Liver (tissue), 9 donors: ENCODE data around the gene LRRC27. TPM values are rescaled to one million over a fixed set of nuclear protein-coding genes. Genes with fewer than 3 reads are reported as not detected.

Source experiments
- DNase-seq: peaks from one replicate; pipeline ENCODE4 v3.0.0-alpha.2; 2017; ENCODE audit warnings: low spot score
- H3K27ac ChIP-seq, 2 donors: one replicate each; pipeline ENCODE4 v1.7.0; 2013; ENCODE audit warnings: inconsistent platforms in 2 of 2, low read length in 2 of 2, control low read depth in 1 of 2, low read depth in 1 of 2, mild to moderate bottlenecking in 1 of 2
- H3K27me3 ChIP-seq, 4 donors: one replicate each; pipeline versions ENCODE4 v1.6.1 to v1.7.0; 2013; ENCODE audit warnings: low read length in 3 of 4, inconsistent platforms in 1 of 4, mild to moderate bottlenecking in 1 of 4, moderate library complexity in 1 of 4; ENCODE audit not compliant: control insufficient read depth in 4 of 4, insufficient read depth in 4 of 4
- H3K36me3 ChIP-seq, 4 donors: one replicate each; pipeline versions ENCODE4 v1.6.1 to v1.7.0; 2013; ENCODE audit warnings: low read length in 3 of 4, mild to moderate bottlenecking in 3 of 4, low read depth in 1 of 4, moderate library complexity in 1 of 4; ENCODE audit not compliant: control insufficient read depth in 4 of 4, insufficient read depth in 3 of 4
- H3K4me1 ChIP-seq, 4 donors: one replicate each; pipeline versions ENCODE4 v1.6.1 to v1.7.0; 2013; ENCODE audit warnings: low read length in 3 of 4, mild to moderate bottlenecking in 3 of 4, moderate library complexity in 1 of 4; ENCODE audit not compliant: control insufficient read depth in 4 of 4, insufficient read depth in 4 of 4
- H3K4me3 ChIP-seq, 3 donors: one replicate each; pipeline versions ENCODE4 v1.6.1 to v1.7.0; 2013; ENCODE audit warnings: low read length in 3 of 3, control low read depth in 1 of 3, low read depth in 1 of 3, mild to moderate bottlenecking in 1 of 3
- H3K9ac ChIP-seq, 2 donors: one replicate each; pipeline ENCODE4 v1.7.0; 2013; ENCODE audit warnings: low read length in 2 of 2, mild to moderate bottlenecking in 2 of 2, moderate library complexity in 2 of 2, control low read depth in 1 of 2, low read depth in 1 of 2
- H3K9me3 ChIP-seq, 4 donors: one replicate each; pipeline versions ENCODE4 v1.6.1 to v1.7.0; 2013; ENCODE audit warnings: low read length in 3 of 4; ENCODE audit not compliant: control insufficient read depth in 4 of 4
- EGR1 ChIP-seq, 2 donors: IDR thresholded peaks; 2 replicates each; pipeline ENCODE4 v1.6.1; 2016 to 2018; ENCODE audit warnings: antibody characterized with exemption in 2 of 2, low read depth in 2 of 2
- FOXA1 ChIP-seq: IDR thresholded peaks from 2 replicates; pipeline ENCODE4 v1.6.1; 2016; ENCODE audit warnings: antibody characterized with exemption
- FOXA2 ChIP-seq: IDR thresholded peaks from 2 replicates; pipeline ENCODE4 v1.6.1; 2016; ENCODE audit warnings: antibody characterized with exemption
- GABPA ChIP-seq, 2 donors: IDR thresholded peaks in 1 of 2; conservative IDR thresholded peaks in 1 of 2; 2 replicates each; pipeline ENCODE4 v1.6.1; 2016; ENCODE audit warnings: antibody characterized with exemption in 2 of 2, mild to moderate bottlenecking in 1 of 2, moderate library complexity in 1 of 2
- HNF4A ChIP-seq, 2 donors: conservative IDR thresholded peaks; 2 replicates each; pipeline ENCODE4 v1.6.1; 2016; ENCODE audit warnings: antibody characterized with exemption in 2 of 2, mild to moderate bottlenecking in 2 of 2
- HNF4G ChIP-seq: IDR thresholded peaks from 2 replicates; pipeline ENCODE4 v1.6.1; 2016; ENCODE audit warnings: antibody characterized with exemption
- JUND ChIP-seq, 2 donors: IDR thresholded peaks; 2 replicates each; pipeline ENCODE4 v1.6.1; 2016; ENCODE audit warnings: antibody characterized with exemption in 2 of 2
- NR2F2 ChIP-seq: IDR thresholded peaks from 2 replicates; pipeline ENCODE4 v1.6.1; 2016; ENCODE audit warnings: antibody characterized with exemption
- RAD21 ChIP-seq, 2 donors: IDR thresholded peaks; 2 replicates each; pipeline ENCODE4 v1.6.1; 2016; ENCODE audit warnings: antibody characterized with exemption in 2 of 2, mild to moderate bottlenecking in 2 of 2
- RXRA ChIP-seq, 2 donors: IDR thresholded peaks; 2 replicates each; pipeline ENCODE4 v1.6.1; 2017 to 2018; ENCODE audit warnings: antibody characterized with exemption in 2 of 2, mild to moderate bottlenecking in 1 of 2
- TAF1 ChIP-seq: conservative IDR thresholded peaks from 2 replicates; pipeline ENCODE4 v1.6.1; 2016; ENCODE audit warnings: antibody characterized with exemption, mild to moderate bottlenecking
- WGBS: extraction: QIAGEN DNeasy Blood & Tissue Kit; methylation state at CpG from one replicate; pipeline ENCODE4 v1.1.7; 2013; 5-methylcytosine and 5-hydroxymethylcytosine counted together
- polyA plus RNA-seq, 2 donors: library from polyadenylated mRNA; stranded (reverse) in 1 of 2; unstranded in 1 of 2; fragments of 200-250 nt in 1 of 2; fragments of >200 nt in 1 of 2; fragmentation: Nextera tagmentation in 1 of 2; extraction: Ambion mirVana in 1 of 2; gene quantifications; one replicate each; pipeline versions ENCODE4 v1.2.1 to v1.2.3, GENCODE V29; 2013 to 2015
- total RNA-seq, 2 donors: library from RNA; depleted of rRNA; stranded (reverse); fragments of >200 nt; gene quantifications; one replicate each; pipeline ENCODE4 v1.2.3, GENCODE V29; 2014
- TF ChIP-seq, protein P1 (sequence below): IDR thresholded peaks from 2 replicates; pipeline ENCODE4 v1.6.1; 2016; ENCODE audit warnings: antibody characterized with exemption, mild to moderate bottlenecking
- TF ChIP-seq, protein P2 (sequence below): IDR thresholded peaks from 2 replicates; pipeline ENCODE4 v1.6.1; 2016; ENCODE audit warnings: antibody characterized with exemption
- TF ChIP-seq, protein P3 (sequence below): IDR thresholded peaks from 2 replicates; pipeline ENCODE4 v1.6.1; 2016; ENCODE audit warnings: antibody characterized with exemption
- TF ChIP-seq, protein P4 (sequence below): fragments of 150-350 bp; IDR thresholded peaks from 2 replicates; pipeline ENCODE4 v1.5.1; 2017; ENCODE audit warnings: improper control_type of control experiment, low read depth, low read length; ENCODE audit not compliant: missing input control
- donor health status: healthy.
- donor health status: healthy.
- donor health status: healthy.
- donor health status: healthy.
- donor health status: healthy.

The LRRC27 gene
- total and polyA plus RNA-seq, 4 donors, result 1.8 to 2.8 (median 2.6) TPM

DNA sequence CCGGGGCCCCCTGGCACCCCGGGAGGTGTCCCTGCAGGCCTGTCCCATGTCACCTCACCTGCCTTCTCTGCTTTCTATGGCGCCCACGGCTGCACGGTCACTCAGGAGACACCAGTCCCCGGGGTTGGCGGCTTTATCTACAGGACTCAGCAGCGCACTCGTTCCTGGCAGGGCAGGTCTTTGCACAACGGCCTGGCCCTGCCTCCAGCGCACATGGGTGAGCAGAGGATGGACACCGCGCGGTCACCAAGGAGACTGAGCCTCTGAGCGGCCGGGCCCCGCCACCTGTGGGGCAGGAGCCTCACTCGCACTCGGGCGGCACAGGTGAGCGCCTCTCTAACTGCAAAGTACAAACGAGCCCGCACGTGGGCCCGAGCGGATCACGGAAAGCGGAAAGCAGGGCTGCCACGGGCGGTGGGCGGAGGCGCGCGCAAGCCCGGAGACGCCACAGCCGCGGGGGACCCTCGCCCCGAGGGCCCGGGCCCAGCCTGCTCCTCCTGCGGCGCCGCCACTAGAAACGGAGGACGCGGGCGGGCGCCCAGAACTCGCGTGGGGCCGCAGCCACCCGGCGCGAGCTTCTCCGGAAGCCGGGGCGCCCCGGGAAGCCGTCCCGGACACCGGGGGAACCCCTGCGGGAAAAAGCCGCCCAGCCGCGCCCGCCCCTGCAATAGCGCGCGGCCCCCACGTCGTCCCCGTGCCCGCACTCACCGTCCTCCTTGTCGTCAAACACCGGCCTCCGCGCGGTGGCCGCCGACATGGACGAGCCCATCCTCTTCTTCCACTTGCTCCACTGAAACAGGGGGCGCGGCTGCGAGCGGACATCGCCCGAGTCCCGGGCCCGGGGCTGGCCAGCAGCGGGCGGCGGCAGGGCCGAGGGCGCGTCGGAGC, 24.9 kb upstream of the LRRC27 start:
- DNase-seq, result no peak
- no peaks in the 10 kb centered on the region for H3K36me3 ChIP-seq
- WGBS, result 9% methylated on average over 98 of the region's 98 CpGs
- no peaks in the 10 kb centered on the region for H3K27me3 ChIP-seq
- no peaks in the 10 kb centered on the region for H3K9me3 ChIP-seq
- TF ChIP-seq, protein P1, sequence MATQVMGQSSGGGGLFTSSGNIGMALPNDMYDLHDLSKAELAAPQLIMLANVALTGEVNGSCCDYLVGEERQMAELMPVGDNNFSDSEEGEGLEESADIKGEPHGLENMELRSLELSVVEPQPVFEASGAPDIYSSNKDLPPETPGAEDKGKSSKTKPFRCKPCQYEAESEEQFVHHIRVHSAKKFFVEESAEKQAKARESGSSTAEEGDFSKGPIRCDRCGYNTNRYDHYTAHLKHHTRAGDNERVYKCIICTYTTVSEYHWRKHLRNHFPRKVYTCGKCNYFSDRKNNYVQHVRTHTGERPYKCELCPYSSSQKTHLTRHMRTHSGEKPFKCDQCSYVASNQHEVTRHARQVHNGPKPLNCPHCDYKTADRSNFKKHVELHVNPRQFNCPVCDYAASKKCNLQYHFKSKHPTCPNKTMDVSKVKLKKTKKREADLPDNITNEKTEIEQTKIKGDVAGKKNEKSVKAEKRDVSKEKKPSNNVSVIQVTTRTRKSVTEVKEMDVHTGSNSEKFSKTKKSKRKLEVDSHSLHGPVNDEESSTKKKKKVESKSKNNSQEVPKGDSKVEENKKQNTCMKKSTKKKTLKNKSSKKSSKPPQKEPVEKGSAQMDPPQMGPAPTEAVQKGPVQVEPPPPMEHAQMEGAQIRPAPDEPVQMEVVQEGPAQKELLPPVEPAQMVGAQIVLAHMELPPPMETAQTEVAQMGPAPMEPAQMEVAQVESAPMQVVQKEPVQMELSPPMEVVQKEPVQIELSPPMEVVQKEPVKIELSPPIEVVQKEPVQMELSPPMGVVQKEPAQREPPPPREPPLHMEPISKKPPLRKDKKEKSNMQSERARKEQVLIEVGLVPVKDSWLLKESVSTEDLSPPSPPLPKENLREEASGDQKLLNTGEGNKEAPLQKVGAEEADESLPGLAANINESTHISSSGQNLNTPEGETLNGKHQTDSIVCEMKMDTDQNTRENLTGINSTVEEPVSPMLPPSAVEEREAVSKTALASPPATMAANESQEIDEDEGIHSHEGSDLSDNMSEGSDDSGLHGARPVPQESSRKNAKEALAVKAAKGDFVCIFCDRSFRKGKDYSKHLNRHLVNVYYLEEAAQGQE, result no peak
- TF ChIP-seq GABPA (IDR thresholded peaks at IDR 0.05 in 1 of 2, conservative IDR thresholded peaks at IDR 0.05 in 1 of 2) (no peak), HNF4G (no peak), EGR1 (IDR thresholded peaks at IDR 0.05; ENCODE audit: low read depth in 2 of 2) (no peak), RAD21 (IDR thresholded peaks at IDR 0.05) (no peak), HNF4A (conservative IDR thresholded peaks at IDR 0.05) (no peak), RXRA (IDR thresholded peaks at IDR 0.05) (no peak), NR2F2 (no peak), TAF1 (no peak), FOXA1 (no peak), FOXA2 (no peak), JUND (IDR thresholded peaks at IDR 0.05) (no peak)
- TF ChIP-seq, protein P2, sequence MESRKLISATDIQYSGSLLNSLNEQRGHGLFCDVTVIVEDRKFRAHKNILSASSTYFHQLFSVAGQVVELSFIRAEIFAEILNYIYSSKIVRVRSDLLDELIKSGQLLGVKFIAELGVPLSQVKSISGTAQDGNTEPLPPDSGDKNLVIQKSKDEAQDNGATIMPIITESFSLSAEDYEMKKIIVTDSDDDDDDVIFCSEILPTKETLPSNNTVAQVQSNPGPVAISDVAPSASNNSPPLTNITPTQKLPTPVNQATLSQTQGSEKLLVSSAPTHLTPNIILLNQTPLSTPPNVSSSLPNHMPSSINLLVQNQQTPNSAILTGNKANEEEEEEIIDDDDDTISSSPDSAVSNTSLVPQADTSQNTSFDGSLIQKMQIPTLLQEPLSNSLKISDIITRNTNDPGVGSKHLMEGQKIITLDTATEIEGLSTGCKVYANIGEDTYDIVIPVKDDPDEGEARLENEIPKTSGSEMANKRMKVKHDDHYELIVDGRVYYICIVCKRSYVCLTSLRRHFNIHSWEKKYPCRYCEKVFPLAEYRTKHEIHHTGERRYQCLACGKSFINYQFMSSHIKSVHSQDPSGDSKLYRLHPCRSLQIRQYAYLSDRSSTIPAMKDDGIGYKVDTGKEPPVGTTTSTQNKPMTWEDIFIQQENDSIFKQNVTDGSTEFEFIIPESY, result no peak
- TF ChIP-seq, protein P3, sequence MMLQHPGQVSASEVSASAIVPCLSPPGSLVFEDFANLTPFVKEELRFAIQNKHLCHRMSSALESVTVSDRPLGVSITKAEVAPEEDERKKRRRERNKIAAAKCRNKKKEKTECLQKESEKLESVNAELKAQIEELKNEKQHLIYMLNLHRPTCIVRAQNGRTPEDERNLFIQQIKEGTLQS, result no peak
- TF ChIP-seq, protein P4, sequence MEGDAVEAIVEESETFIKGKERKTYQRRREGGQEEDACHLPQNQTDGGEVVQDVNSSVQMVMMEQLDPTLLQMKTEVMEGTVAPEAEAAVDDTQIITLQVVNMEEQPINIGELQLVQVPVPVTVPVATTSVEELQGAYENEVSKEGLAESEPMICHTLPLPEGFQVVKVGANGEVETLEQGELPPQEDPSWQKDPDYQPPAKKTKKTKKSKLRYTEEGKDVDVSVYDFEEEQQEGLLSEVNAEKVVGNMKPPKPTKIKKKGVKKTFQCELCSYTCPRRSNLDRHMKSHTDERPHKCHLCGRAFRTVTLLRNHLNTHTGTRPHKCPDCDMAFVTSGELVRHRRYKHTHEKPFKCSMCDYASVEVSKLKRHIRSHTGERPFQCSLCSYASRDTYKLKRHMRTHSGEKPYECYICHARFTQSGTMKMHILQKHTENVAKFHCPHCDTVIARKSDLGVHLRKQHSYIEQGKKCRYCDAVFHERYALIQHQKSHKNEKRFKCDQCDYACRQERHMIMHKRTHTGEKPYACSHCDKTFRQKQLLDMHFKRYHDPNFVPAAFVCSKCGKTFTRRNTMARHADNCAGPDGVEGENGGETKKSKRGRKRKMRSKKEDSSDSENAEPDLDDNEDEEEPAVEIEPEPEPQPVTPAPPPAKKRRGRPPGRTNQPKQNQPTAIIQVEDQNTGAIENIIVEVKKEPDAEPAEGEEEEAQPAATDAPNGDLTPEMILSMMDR, result no peak
- H3K9ac ChIP-seq, result no peak overlapping the region
- H3K27ac ChIP-seq, result no peak overlapping the region
- H3K4me1 ChIP-seq, result peaks cover 6 to 18% (median 10%) of the 10 kb centered on the region in 4 donors
- H3K4me3 ChIP-seq, result peak overlapping the region in 2 of 3 donors; percentile 45 to 77
